HG03378 (cell line): ENCODE data around the gene TIMP1.

Experiments
- ATAC-seq: cut with Tn5 transposase; IDR thresholded peaks from one replicate; pipeline ENCODE4 v1.9.1; 2021; ENCODE audit warnings: mild to moderate bottlenecking, moderate library complexity; ENCODE audit not compliant: unreplicated experiment

The TIMP1 gene

DNA sequence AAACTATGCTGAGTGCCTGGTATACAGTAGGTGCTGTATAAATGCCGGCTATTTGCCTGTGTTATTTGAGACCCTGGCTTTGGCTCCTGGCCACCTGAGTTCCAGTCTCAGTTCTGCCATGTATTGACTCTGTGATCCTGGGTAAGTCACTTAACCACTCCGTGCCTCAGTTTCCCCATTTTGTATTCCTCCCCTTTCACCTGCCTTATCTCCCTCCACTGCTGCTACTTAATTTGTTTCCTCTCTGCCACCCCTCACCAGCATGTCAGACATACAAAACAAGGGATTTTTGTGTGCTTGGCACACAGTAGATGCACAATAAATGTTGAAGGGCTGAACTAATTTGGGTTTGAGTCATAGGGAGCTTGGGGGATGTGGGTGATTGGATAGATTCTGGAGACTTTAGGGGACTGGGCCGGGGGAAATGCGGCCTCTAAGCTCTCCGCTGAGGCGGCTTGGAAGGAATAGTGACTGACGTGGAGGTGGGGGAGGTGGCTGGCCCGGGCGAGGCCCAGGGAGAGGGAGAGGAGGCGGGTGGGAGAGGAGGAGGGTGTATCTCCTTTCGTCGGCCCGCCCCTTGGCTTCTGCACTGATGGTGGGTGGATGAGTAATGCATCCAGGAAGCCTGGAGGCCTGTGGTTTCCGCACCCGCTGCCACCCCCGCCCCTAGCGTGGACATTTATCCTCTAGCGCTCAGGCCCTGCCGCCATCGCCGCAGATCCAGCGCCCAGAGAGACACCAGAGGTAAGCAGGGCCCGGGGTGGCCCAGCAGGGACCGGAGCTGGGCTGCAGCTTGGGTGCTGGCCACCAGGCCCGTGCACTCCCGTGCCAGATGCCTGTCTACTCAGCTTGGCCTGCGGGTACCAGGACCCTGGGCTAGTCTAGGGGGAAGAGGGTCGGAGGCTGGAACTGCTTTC, at the start of gene TIMP1:
TIMP1 (plus strand) TSS at position 706 of the 917 bp plus-strand sequence. CDS start 980 bp downstream, outside the sequence.
- peak; percentile 83 for ATAC-seq

DNA sequence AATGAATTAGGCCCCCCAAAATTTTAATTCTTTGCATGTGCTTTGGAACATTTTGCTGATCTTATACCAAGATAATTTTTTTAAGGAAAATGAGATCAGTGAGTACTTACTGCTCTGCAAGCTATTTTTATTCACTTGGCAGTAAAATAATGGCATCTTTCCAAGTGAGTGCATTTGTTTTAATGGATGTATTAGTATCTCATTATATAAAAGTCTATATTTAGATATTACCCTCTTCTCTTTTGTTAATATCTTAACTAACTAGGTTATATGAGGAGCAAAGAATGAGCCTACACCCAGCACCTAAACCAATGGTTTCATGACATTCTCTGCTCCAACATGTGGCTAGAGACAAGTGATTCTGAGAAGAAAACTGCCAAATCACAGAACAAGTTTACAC, 42.4 kb upstream of the TIMP1 start:
- no peak for ATAC-seq

DNA sequence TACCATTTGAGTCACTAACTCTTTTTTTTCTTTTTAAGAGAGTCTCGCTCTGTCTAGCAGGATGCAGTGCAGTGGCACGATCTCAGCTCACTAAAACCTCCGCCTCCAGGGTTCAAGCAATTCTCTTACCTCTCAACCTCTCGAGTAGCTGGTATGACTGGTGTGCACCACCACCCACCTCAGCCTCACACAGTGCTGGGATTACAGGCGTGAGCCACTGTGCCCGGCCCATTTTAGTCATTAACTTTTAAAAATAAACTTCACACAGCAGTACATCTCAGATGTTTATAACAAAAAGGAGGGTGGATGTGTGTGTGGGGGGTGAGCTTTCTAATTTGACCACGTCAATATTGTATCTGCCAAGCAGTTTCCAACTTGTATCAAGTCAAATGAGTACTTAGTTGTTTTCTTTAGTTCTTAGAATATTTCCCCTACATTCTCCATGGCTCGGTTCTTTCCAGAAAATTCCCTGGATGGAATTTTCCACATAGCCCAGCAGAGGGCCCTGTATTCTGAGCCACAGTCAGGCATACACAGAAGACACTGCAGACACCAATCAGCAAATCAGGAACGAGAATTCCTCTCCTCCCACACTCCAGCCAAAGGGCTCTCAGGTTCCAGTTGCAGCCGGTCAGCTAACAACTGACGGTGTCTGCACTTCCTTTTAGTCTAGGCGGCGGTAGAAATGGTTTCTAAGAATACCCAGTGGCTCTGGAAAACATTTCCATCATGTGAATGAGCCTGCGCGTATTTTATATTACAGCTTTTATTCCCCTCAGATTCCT, 41.3 kb upstream of the TIMP1 start:
- ATAC-seq: no peak

DNA sequence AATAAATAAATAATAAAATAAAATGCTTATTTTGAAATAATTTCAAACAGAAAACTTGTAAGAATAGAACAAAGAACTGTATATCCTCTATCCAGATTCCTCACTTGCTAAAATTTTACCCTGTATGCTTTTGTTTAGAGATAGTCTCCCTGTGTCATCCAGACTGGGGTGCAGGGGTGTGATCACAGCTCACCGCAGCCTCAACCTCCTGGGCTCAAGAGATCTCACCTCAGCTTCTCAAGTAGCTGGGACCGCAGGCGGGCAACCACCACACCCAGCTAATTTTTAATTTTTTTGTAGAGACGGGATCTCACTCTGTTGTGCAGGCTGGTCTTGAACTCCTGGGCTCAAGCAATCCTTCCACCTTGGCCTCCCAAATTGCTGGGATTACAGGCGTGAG, 38.7 kb upstream of the TIMP1 start:
- no peak for ATAC-seq

- ATAC-seq: peak; percentile 87
Observed at GRCh38 chrX:47556045-47556623, 26.1 kb upstream of the TIMP1 start.

DNA sequence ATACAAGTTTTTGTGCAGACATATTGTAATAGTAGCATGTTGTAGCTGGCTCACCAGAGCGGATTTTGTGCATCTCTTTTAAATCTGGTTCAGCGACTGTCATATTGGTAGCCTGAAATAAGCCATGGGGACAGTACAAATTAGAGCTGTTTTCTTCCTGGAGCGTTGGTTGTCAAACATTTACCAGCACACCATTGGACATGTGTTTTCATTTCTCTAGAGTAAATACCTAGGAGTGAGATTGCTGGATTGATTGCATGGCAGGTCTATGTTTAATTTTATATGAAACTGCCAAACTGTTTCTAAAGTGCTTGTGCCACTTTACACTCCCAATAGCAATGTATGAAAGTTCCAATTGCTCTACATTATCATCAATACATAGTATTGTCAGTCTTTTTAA, 23.8 kb upstream of the TIMP1 start:
- no peak for ATAC-seq

DNA sequence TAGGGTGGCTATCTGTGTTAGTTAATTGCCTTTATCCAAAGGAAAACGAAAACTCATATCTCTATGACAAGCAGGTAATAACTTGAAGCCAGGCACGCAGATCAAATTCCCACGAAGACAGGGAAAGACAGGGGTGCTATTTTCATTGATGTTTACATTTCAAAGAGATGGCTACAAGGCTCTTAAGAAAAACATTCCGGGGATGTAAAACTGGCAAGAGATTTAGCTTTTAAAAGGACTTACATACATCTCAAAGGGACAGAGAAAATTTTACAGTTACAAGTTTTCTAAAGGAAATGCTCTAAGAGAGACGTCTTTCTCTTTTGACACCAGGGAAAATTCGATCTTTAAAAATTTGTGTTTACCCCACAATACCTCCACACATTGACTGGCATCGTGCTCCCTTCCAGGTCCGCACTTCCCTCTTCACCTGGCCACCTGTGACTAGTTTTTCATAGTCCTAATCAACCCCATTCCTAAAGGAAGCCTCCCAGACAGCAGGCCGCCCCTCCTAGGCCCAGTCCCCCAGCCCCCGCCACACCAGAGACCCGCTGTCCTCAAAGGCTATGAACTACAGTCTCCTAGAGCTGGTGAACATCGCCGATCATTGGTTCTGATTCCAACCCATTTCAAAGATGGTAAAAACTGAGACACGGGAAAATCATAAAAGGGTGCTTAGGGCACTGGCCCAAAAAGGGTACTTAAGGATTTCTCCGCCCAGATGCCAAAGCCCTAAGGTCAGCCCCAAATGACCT, 21.9 kb upstream of the TIMP1 start:
- no peak for ATAC-seq

DNA sequence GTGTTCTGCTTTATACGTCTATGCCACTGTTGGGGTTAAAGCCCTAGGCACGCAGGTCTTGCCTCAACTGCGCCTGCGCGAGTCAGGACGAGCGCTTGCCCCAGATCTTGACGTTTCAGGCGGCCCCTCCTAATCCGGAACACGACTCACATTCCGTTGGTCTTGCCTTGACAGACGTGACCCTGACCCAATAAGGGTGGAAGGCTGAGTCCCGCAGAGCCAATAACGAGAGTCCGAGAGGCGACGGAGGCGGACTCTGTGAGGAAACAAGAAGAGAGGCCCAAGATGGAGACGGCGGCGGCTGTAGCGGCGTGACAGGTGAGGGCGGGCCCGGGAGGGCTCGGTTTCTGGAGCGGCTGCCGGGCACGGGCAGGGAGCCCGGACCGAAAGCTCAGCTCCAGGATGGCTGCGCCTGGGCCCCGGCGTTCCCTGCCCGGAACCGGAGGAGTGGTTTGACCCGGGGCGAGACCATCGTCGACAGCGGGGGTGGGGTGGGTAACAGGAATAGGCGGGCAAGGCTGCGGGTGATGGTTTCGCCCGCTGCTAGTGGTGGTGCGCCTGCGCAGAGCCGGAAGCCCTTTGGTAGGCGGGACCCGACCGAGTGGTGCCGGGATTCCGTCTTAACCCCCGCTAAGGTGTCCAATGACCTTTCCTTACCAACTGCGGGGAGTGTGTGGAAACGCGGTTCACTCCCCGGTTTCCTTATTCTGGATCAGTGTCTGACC, 21.1 kb upstream of the TIMP1 start, which contains the start of gene ARAF:
ARAF (plus strand) TSS at position 272 of the 725 bp plus-strand sequence. CDS start 1,763 bp downstream, outside the sequence.
- ATAC-seq: peak; percentile 79

GRCh38 chrX:47561659-47562151, 20.5 kb upstream of the TIMP1 start:
- no peak for ATAC-seq

- ATAC-seq: no peak
Observed at GRCh38 chrX:47562615-47563243, 19.5 kb upstream of the TIMP1 start.

- ATAC-seq: no peak
Observed at GRCh38 chrX:47563801-47564315, 18.4 kb upstream of the TIMP1 start.

- ATAC-seq: no peak
Observed at GRCh38 chrX:47564438-47565085, 17.7 kb upstream of the TIMP1 start.

DNA sequence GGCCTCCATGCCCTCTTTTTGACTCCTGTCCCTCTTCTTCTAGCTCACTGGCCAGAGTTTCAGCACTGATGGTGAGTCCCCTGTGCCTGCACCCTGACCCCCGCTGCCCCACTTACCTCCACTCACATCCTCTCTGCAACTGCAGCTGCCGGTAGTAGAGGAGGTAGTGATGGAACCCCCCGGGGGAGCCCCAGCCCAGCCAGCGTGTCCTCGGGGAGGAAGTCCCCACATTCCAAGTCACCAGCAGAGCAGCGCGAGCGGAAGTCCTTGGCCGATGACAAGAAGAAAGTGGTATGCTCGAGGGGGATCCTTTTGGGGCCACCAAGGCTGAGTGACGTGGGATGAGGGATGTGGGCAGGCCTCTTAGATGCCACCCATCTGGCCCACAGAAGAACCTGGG, 15.4 kb upstream of the TIMP1 start:
- ATAC-seq: no peak

DNA sequence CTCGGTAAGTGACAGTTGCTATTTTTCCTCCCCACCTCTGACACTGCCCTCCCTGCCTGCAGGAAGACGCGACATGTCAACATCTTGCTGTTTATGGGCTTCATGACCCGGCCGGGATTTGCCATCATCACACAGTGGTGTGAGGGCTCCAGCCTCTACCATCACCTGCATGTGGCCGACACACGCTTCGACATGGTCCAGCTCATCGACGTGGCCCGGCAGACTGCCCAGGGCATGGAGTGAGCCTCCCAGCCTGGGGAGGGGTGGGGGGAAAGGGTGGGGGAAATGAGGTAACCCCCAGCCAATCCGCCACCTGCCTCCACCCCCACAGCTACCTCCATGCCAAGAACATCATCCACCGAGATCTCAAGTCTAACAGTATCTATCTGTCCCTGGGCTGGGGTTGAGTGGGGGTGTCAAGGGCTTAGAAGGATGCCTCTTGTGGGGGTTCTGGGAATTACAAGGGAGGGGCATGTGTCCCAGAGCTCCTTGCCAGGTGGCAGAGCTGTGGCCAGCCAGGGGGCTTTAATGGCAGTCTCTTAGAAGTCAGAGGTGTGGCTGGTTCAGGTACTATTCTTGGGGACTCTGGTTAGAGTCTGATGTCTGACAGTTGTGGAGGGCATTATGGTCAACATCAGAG, 13.5 kb upstream of the TIMP1 start:
- ATAC-seq: no peak

DNA sequence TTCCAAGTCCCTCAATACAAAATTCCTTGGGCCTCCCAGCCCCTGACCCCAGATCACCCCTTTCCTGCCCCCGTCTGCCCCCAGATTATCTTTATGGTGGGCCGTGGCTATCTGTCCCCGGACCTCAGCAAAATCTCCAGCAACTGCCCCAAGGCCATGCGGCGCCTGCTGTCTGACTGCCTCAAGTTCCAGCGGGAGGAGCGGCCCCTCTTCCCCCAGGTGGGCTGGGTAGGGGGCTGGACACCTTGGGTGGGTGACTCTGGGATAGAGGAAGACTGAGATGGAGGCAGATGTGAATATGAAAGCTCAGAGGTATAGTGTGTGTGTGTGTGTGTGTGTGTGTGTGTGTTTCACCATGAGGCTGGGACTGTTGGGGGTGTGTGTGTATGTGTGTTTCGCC, 11.4 kb upstream of the TIMP1 start:
- ATAC-seq: no peak

- ATAC-seq: no peak
Observed at GRCh38 chrX:47571215-47571614, 11.0 kb upstream of the TIMP1 start.

DNA sequence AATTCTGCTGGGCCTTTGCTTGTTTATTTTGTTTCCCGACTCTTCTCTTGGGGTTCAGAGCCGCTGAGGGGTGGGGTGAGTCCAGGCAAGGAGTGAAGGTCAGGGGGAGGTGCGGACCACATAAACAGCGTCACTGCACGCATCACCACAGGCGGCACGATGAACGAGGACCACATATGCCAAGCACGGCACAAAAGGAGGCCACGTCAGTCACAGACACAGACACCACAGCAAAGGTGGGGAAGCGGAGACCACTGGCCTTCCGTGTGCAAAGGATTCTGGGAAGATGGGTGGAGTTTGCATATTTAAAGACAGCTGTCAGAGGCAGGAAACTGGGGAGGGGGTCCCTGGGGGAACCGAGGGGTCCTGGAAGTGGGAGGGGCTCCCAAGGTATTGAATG, 10.3 kb upstream of the TIMP1 start:
- ATAC-seq: no peak

DNA sequence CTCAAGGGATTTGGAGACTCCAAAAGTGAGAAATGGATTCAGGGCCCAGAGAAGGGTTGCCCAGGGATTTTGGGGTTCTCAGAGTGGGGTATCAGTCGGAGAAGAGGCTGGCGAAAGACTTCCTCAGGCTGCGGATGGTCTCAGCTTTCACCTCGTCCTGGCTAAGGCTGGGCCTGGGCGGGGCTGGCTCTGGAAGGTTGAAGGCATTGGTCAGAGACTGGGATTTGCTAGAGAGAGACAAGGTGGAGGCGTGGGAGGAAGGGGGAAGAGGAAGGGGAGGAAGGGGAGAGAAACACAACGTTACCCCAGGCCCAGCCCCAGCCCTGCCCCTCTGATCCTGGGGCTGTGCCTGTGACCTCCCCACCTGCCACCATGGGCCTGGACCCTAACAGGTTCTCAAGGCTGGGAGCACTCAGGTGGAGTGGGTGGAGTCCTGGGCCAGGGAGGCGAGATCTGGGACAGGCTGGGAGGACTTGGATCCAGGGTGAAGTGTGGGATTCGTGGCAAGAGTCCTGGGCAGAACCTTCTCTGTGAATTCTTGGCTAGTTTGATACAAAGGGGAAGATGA, 9.4 kb upstream of the TIMP1 start:
- no peak for ATAC-seq
